ENCODE measurements around the gene REP15. TPM values are rescaled to one million over a fixed set of nuclear protein-coding genes. Genes with fewer than 3 reads are reported as not detected.
A peak's percentile ranks its signal among the peaks of the same experiment; 100 is the strongest.

Gene REP15
- total RNA-seq, 1 experiment from 2014 or later: 0.86 TPM

DNA sequence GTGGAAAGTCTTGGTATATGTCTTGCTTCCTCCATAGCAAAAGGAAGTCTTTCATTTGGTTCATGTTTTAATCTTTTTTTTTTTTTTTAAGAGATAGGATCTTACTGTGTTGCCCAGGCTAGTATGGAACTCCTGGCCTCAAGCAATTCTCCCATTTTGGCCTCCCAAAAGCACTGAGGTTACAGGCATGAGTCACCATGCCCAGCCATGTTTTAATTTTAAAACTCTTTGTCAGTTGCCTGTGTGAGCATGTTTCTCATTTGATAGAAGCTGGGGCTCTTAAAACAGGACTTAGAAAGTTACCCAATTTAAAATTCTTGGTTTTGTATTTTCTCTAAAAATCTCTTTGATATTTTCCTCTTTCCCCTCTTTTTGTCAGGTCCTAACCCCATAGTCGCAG, 45.0 kb upstream of the REP15 start:
- intact Hi-C loops (cut with micrococcal nuclease): no loop called here
- Histone ChIP-seq H3K27me3 (ENCODE audit: insufficient read depth, low read length) (no peaks in the 10 kb centered on the region), H3K79me2 (ENCODE audit: insufficient read depth, low read length) (no peaks in the 10 kb centered on the region), H3K9me3 (ENCODE audit: control insufficient read depth in 1 of 2, insufficient read depth in 1 of 2, low read depth in 1 of 2, low read length in 2 of 2) (no peaks in the 10 kb centered on the region), H4K20me1 (ENCODE audit: insufficient read depth) (no peaks in the 10 kb centered on the region), H3K36me3 (ENCODE audit: control insufficient read depth in 1 of 2, insufficient read depth in 2 of 2, low read length in 2 of 2) (peaks cover 0 to 2% of the 10 kb centered on the region in 2 experiments; a peak in 3 of 4 replicates), H3K4me1 (ENCODE audit: control insufficient read depth in 1 of 2, insufficient read depth in 2 of 2, low read length in 2 of 2) (no peaks in the 10 kb centered on the region), H3K9ac (ENCODE audit: low read length) (no peak overlapping the region), H3K27ac (ENCODE audit: low read depth, low read length) (no peak overlapping the region; the same call in 1 of the 2 replicates), H3K9me2 (ENCODE audit: insufficient read depth) (no peaks in the 10 kb centered on the region), H2AFZ (ENCODE audit: low read depth, low read length, poor library complexity, severe bottlenecking) (no peak overlapping the region), H3K4me2 (ENCODE audit: low read length) (no peak overlapping the region), H3K4me3 (replicated peaks in 1 of 2; ENCODE audit: low read depth in 1 of 2, low read length in 2 of 2) (no peak overlapping the region)
- no peak for ATAC-seq
- ChIA-PET POLR2A (no interaction called here), CTCF (no interaction called here), RAD21 (ENCODE audit: low non-redundant PET in 1 of 2, low total read pairs in 2 of 2, uncharacterized antibody in 2 of 2, unreplicated experiment in 2 of 2) (no interaction called here)
- no peak for TF ChIP-seq ELF1 (IDR thresholded peaks at IDR 0.05; ENCODE audit: borderline replicate concordance, low read depth)
- TF ChIP-seq JUND (IDR thresholded peaks at IDR 0.05): no peak
- TF ChIP-seq, protein P1, sequence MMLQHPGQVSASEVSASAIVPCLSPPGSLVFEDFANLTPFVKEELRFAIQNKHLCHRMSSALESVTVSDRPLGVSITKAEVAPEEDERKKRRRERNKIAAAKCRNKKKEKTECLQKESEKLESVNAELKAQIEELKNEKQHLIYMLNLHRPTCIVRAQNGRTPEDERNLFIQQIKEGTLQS (IDR thresholded peaks at IDR 0.05): no peak
- no peak for TF ChIP-seq EZH2 (IDR thresholded peaks at IDR 0.05)
- TF ChIP-seq, protein P2, sequence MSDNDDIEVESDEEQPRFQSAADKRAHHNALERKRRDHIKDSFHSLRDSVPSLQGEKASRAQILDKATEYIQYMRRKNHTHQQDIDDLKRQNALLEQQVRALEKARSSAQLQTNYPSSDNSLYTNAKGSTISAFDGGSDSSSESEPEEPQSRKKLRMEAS (IDR thresholded peaks at IDR 0.05): no peak
- no peak for TF ChIP-seq CBX3 (IDR thresholded peaks at IDR 0.05; ENCODE audit: low read depth)
- TF ChIP-seq SRF (IDR thresholded peaks at IDR 0.05; ENCODE audit: low read depth): no peak
- no peak for DNase-seq (ENCODE audit: low read depth, low spot score)
- BruUV-seq (replicated peaks): no TSS peak

DNA sequence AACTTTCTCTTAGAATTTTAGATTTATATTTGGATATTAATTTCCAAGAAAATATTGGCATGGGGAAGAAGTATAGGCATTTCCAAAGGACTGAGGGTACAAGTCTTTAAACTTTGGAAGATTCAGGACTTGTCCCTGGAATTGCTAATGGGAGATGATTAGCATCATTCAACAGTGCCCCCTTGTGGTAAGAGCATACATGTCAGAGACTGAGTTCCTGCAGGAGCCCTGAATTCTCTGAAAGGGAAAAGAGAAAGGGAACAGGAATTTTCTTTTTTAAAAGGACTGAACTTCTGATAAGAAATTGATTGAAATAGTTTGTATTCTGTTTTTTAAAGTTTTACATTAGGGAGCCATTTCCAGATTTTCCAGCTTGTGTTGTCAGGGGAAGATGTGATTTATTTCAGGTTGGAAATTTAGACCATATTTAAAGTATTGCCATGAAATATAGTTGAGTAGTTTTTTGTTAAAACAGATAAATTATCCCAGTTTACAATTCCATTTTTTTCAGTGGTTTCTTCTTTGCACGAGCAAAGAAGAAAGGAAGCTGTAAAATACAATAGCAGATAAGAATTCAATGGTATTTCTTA, 44.0 kb upstream of the REP15 start:
- ChIA-PET RAD21 (ENCODE audit: low non-redundant PET in 1 of 2, low total read pairs in 2 of 2, uncharacterized antibody in 2 of 2, unreplicated experiment in 2 of 2) (no interaction called here), POLR2A (no interaction called here), CTCF (interaction anchor here (1.4 kb wide), 1 partner anchor 228 kb away, joined by 4 read pairs; no protein-coding TSS in a partner anchor)
- no peak overlapping the region for H2AFZ ChIP-seq (ENCODE audit: low read depth, low read length, poor library complexity, severe bottlenecking)
- no peaks in the 10 kb centered on the region for H3K27me3 ChIP-seq (ENCODE audit: insufficient read depth, low read length)
- peaks cover 0 to 4% of the 10 kb centered on the region in 2 experiments; a peak in 3 of 4 replicates for H3K36me3 ChIP-seq (ENCODE audit: control insufficient read depth in 1 of 2, insufficient read depth in 2 of 2, low read length in 2 of 2)
- H4K20me1 ChIP-seq (ENCODE audit: insufficient read depth): no peaks in the 10 kb centered on the region
- no peaks in the 10 kb centered on the region for H3K9me2 ChIP-seq (ENCODE audit: insufficient read depth)
- no peaks in the 10 kb centered on the region for H3K9me3 ChIP-seq (ENCODE audit: control insufficient read depth in 1 of 2, insufficient read depth in 1 of 2, low read depth in 1 of 2, low read length in 2 of 2)
- intact Hi-C loops (cut with micrococcal nuclease): loop anchor here (1.0 to 2.0 kb wide), 3 partner anchors 217 to 268 kb away; no protein-coding TSS in a partner anchor
- H3K4me1 ChIP-seq (ENCODE audit: control insufficient read depth in 1 of 2, insufficient read depth in 2 of 2, low read length in 2 of 2): no peaks in the 10 kb centered on the region
- no peak overlapping the region for H3K9ac ChIP-seq (ENCODE audit: low read length)
- H3K4me2 ChIP-seq (ENCODE audit: low read length): no peak overlapping the region
- DNase-seq (ENCODE audit: low read depth, low spot score): peak; percentile 58
- no peak overlapping the region; the same call in 1 of the 2 replicates for H3K27ac ChIP-seq (ENCODE audit: low read depth, low read length)
- no peaks in the 10 kb centered on the region for H3K79me2 ChIP-seq (ENCODE audit: insufficient read depth, low read length)
- peak; percentile 78 for ATAC-seq
- no TSS peak for BruUV-seq (replicated peaks)
- TF ChIP-seq, protein P3, sequence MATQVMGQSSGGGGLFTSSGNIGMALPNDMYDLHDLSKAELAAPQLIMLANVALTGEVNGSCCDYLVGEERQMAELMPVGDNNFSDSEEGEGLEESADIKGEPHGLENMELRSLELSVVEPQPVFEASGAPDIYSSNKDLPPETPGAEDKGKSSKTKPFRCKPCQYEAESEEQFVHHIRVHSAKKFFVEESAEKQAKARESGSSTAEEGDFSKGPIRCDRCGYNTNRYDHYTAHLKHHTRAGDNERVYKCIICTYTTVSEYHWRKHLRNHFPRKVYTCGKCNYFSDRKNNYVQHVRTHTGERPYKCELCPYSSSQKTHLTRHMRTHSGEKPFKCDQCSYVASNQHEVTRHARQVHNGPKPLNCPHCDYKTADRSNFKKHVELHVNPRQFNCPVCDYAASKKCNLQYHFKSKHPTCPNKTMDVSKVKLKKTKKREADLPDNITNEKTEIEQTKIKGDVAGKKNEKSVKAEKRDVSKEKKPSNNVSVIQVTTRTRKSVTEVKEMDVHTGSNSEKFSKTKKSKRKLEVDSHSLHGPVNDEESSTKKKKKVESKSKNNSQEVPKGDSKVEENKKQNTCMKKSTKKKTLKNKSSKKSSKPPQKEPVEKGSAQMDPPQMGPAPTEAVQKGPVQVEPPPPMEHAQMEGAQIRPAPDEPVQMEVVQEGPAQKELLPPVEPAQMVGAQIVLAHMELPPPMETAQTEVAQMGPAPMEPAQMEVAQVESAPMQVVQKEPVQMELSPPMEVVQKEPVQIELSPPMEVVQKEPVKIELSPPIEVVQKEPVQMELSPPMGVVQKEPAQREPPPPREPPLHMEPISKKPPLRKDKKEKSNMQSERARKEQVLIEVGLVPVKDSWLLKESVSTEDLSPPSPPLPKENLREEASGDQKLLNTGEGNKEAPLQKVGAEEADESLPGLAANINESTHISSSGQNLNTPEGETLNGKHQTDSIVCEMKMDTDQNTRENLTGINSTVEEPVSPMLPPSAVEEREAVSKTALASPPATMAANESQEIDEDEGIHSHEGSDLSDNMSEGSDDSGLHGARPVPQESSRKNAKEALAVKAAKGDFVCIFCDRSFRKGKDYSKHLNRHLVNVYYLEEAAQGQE (IDR thresholded peaks at IDR 0.05; ENCODE audit: low read depth): no peak
- no peak for TF ChIP-seq CBX3 (IDR thresholded peaks at IDR 0.05; ENCODE audit: low read depth)
- TF ChIP-seq CEBPB (IDR thresholded peaks at IDR 0.05; ENCODE audit: low read depth): no peak
- TF ChIP-seq RAD21 (IDR thresholded peaks at IDR 0.05; ENCODE audit: low read depth): peak; percentile 83
- no peak for TF ChIP-seq TCF7L2 (IDR thresholded peaks at IDR 0.05; ENCODE audit: borderline replicate concordance, extremely low read depth, insufficient read depth, insufficient read length)
- TF ChIP-seq EZH2 (IDR thresholded peaks at IDR 0.05): no peak
- TF ChIP-seq, protein P4, sequence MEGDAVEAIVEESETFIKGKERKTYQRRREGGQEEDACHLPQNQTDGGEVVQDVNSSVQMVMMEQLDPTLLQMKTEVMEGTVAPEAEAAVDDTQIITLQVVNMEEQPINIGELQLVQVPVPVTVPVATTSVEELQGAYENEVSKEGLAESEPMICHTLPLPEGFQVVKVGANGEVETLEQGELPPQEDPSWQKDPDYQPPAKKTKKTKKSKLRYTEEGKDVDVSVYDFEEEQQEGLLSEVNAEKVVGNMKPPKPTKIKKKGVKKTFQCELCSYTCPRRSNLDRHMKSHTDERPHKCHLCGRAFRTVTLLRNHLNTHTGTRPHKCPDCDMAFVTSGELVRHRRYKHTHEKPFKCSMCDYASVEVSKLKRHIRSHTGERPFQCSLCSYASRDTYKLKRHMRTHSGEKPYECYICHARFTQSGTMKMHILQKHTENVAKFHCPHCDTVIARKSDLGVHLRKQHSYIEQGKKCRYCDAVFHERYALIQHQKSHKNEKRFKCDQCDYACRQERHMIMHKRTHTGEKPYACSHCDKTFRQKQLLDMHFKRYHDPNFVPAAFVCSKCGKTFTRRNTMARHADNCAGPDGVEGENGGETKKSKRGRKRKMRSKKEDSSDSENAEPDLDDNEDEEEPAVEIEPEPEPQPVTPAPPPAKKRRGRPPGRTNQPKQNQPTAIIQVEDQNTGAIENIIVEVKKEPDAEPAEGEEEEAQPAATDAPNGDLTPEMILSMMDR (IDR thresholded peaks at IDR 0.05 in 2 of 3, conservative IDR thresholded peaks at IDR 0.05 in 1 of 3; ENCODE audit: borderline replicate concordance in 1 of 3, insufficient read depth in 1 of 3, low read depth in 2 of 3, low read length in 2 of 3): peak; percentile 68 to 87 (median 82); a peak in 5 of 6 replicates
- no peak overlapping the region for H3K4me3 ChIP-seq (replicated peaks in 1 of 2; ENCODE audit: low read depth in 1 of 2, low read length in 2 of 2)

Data from HCT116 (cell line).